ENCODE results near the gene RGL4.

RGL4 gene

DNA sequence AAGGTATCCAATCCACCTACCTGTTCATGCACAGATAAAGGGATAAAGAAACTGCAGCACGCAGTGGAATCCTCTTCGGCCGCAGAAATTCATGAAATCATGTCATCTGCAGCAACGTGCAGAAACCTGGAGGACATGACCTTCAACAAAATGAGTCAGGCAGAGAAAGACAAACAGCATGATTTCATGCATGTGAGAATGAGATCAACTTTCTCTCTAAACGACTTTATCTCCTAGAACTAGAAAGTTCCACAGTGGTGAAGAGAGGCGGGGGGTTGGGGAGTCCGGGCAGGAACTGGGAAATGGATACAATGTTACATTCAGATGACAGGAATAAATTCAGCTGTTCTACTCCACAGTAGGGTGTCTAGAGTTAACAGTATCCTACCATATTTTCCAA lies 9.9 kb downstream of the RGL4 start:
- no peak overlapping the region for H3K4me3 ChIP-seq (ENCODE audit: low read depth, low read length)
- TF ChIP-seq, protein P1, sequence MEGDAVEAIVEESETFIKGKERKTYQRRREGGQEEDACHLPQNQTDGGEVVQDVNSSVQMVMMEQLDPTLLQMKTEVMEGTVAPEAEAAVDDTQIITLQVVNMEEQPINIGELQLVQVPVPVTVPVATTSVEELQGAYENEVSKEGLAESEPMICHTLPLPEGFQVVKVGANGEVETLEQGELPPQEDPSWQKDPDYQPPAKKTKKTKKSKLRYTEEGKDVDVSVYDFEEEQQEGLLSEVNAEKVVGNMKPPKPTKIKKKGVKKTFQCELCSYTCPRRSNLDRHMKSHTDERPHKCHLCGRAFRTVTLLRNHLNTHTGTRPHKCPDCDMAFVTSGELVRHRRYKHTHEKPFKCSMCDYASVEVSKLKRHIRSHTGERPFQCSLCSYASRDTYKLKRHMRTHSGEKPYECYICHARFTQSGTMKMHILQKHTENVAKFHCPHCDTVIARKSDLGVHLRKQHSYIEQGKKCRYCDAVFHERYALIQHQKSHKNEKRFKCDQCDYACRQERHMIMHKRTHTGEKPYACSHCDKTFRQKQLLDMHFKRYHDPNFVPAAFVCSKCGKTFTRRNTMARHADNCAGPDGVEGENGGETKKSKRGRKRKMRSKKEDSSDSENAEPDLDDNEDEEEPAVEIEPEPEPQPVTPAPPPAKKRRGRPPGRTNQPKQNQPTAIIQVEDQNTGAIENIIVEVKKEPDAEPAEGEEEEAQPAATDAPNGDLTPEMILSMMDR (IDR thresholded peaks at IDR 0.05; ENCODE audit: low read depth, low read length, missing control alignments), result no peak
- no peak for DNase-seq (ENCODE audit: low read depth)

GRCh38 chr22:23704062-23704461 lies 13.2 kb downstream of the RGL4 start:
- H3K4me3 ChIP-seq (ENCODE audit: low read depth, low read length), result no peak overlapping the region
- TF ChIP-seq, protein P1 (IDR thresholded peaks at IDR 0.05; ENCODE audit: low read depth, low read length, missing control alignments), result no peak
- DNase-seq (ENCODE audit: low read depth), result no peak

GRCh38 chr22:23704829-23705228 lies 14.0 kb downstream of the RGL4 start:
- no peak for DNase-seq (ENCODE audit: low read depth)
- TF ChIP-seq, protein P1 (IDR thresholded peaks at IDR 0.05; ENCODE audit: low read depth, low read length, missing control alignments), result no peak
- no peak overlapping the region for H3K4me3 ChIP-seq (ENCODE audit: low read depth, low read length)

- H3K4me3 ChIP-seq (ENCODE audit: low read depth, low read length), result no peak overlapping the region
- DNase-seq (ENCODE audit: low read depth), result no peak
- TF ChIP-seq, protein P1 (IDR thresholded peaks at IDR 0.05; ENCODE audit: low read depth, low read length, missing control alignments), result no peak
Observed at GRCh38 chr22:23705358-23705757, 14.5 kb downstream of the RGL4 start.

- DNase-seq (ENCODE audit: low read depth), result no peak
- TF ChIP-seq, protein P1 (IDR thresholded peaks at IDR 0.05; ENCODE audit: low read depth, low read length, missing control alignments), result no peak
- no peak overlapping the region for H3K4me3 ChIP-seq (ENCODE audit: low read depth, low read length)
Observed at GRCh38 chr22:23708270-23708669, 17.5 kb downstream of the RGL4 start.

- TF ChIP-seq, protein P1 (IDR thresholded peaks at IDR 0.05; ENCODE audit: low read depth, low read length, missing control alignments), result no peak
- no peak for DNase-seq (ENCODE audit: low read depth)
Observed at GRCh38 chr22:23709107-23709506, 18.3 kb downstream of the RGL4 start.

DNA sequence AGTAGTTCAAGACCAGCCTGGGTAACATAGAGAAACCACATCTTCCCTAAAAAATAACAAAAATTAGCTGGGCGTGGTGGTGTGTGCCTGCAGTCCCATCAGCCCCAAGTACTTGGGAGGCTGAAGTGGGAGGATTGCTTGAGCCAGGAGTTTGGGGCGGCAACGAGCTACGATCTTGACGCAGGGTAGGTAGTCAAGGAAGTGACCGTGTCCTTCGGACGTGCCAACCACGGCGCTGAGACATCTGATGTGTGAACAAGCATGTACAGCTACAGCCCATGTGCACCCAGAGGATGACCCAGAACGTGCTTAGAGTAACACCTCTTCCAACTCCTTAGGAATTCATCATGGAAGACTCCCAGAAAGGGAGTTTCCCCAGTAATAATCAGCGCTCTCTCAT lies 21.4 kb downstream of the RGL4 start:
- no peak for DNase-seq (ENCODE audit: low read depth)
- no peak overlapping the region for H3K4me3 ChIP-seq (ENCODE audit: low read depth, low read length)
- TF ChIP-seq, protein P1 (IDR thresholded peaks at IDR 0.05; ENCODE audit: low read depth, low read length, missing control alignments), result no peak

More at GRCh38 chr22:23709107-23709506, 18.3 kb downstream of the RGL4 start:
- no peak overlapping the region for H3K4me3 ChIP-seq (ENCODE audit: low read depth, low read length)
